ENCODE results near the gene MUC5AC.

Gene MUC5AC

GRCh38 chr11:1197886-1198560 is 40.3 kb downstream of the MUC5AC start:
- no peak for DNase-seq

- DNase-seq, result no peak
These were observed 40.9 kb downstream of the MUC5AC start for GRCh38 chr11:1198561-1199240.

- DNase-seq, result no peak
These were observed 41.5 kb downstream of the MUC5AC start for GRCh38 chr11:1199241-1199750.

- DNase-seq, result no peak
These were observed 42.2 kb downstream of the MUC5AC start for GRCh38 chr11:1199751-1200610.

- DNase-seq, result no peak
These were observed 42.9 kb downstream of the MUC5AC start for GRCh38 chr11:1200611-1201191.

- no peak for DNase-seq
These were observed 43.8 kb downstream of the MUC5AC start for GRCh38 chr11:1201395-1202153.

GRCh38 chr11:1202154-1202775 is 44.5 kb downstream of the MUC5AC start:
- no peak for DNase-seq

- peak; percentile 46 for DNase-seq
These were observed 45.2 kb downstream of the MUC5AC start for GRCh38 chr11:1202776-1203504.

- DNase-seq, result no peak
These were observed 45.9 kb downstream of the MUC5AC start for GRCh38 chr11:1203505-1204271.

GRCh38 chr11:1204381-1205101 is 46.8 kb downstream of the MUC5AC start:
- DNase-seq, result no peak

GRCh38 chr11:1205121-1205986 is 47.6 kb downstream of the MUC5AC start:
- DNase-seq, result no peak

- no peak for DNase-seq
These were observed 48.2 kb downstream of the MUC5AC start for GRCh38 chr11:1205987-1206331.

- DNase-seq, result no peak
These were observed 48.9 kb downstream of the MUC5AC start for GRCh38 chr11:1206391-1207271.

- DNase-seq, result no peak
These were observed 49.8 kb downstream of the MUC5AC start for GRCh38 chr11:1207401-1208143.

- DNase-seq, result no peak
These were observed 50.3 kb downstream of the MUC5AC start for GRCh38 chr11:1208144-1208393.

- no peak for DNase-seq
These were observed 50.9 kb downstream of the MUC5AC start for GRCh38 chr11:1208394-1209261.

Measured in activated CD4-positive, alpha-beta T cell treated with anti-CD3 and anti-CD28 coated beads for 1 hour (primary cell).